HepG2 (cell line): ENCODE results near the gene CIROP. TPM values are rescaled to one million over a fixed set of nuclear protein-coding genes. Genes with fewer than 3 reads are reported as not detected.

ENCODE experiments used
- KDM3A ChIP-seq: IDR thresholded peaks from 2 replicates; pipeline ENCODE4 v1.6.1; 2018; ENCODE audit warnings: low read depth, missing compliant biosample characterization
- MXD4 ChIP-seq: IDR thresholded peaks from 2 replicates; pipeline ENCODE4 v1.6.1; 2016; ENCODE audit warnings: mild to moderate bottlenecking, missing biosample characterization, missing genetic modification reagents
- NCOA1 ChIP-seq: sonication (generic); formaldehyde crosslinking; IDR thresholded peaks from 2 replicates; pipeline ENCODE4 v1.9.0; 2021; ENCODE audit warnings: missing genetic modification reagents
- NR3C1 ChIP-seq: sonication (generic); formaldehyde crosslinking; IDR thresholded peaks from 2 replicates; pipeline ENCODE4 v1.4.0; 2020; ENCODE audit warnings: missing genetic modification reagents
- PAX8 ChIP-seq: sonication (generic); formaldehyde crosslinking; IDR thresholded peaks from 2 replicates; pipeline ENCODE4 v1.8.0; 2022; ENCODE audit warnings: mild to moderate bottlenecking, missing genetic modification reagents, borderline replicate concordance
- PRDM15 ChIP-seq: sonication (generic); formaldehyde crosslinking; IDR thresholded peaks from 2 replicates; pipeline ENCODE4 v1.4.0; 2020; ENCODE audit warnings: missing genetic modification reagents
- RFXAP ChIP-seq: sonication (generic); formaldehyde crosslinking; IDR thresholded peaks from 2 replicates; pipeline ENCODE4 v1.4.0; 2020; ENCODE audit warnings: missing genetic modification reagents, borderline replicate concordance
- SPEN ChIP-seq: sonication (generic); formaldehyde crosslinking; IDR thresholded peaks from 2 replicates; pipeline ENCODE4 v1.5.1; 2020; ENCODE audit warnings: low read depth, mild to moderate bottlenecking, missing genetic modification reagents
- XRCC5 ChIP-seq: fragments of 200-400 bp; formaldehyde crosslinking; optimal IDR thresholded peaks from 2 replicates; pipeline ENCODE3; 2017; ENCODE audit warnings: mild to moderate bottlenecking, low read length
- ZBED4 ChIP-seq: sonication (generic); formaldehyde crosslinking; IDR thresholded peaks from 2 replicates; pipeline ENCODE4 v1.4.0; 2020; ENCODE audit warnings: missing genetic modification reagents, borderline replicate concordance
- ZNF138 ChIP-seq: sonication (generic); formaldehyde crosslinking; IDR thresholded peaks from 2 replicates; pipeline ENCODE4 v1.5.0; 2020; ENCODE audit warnings: mild to moderate bottlenecking, low read depth, missing genetic modification reagents
- ZNF263 ChIP-seq: sonication (generic); formaldehyde crosslinking; IDR thresholded peaks from 2 replicates; pipeline ENCODE4 v1.4.0; 2020; ENCODE audit warnings: missing genetic modification reagents
- ZNF432 ChIP-seq: sonication (generic); formaldehyde crosslinking; IDR thresholded peaks from 2 replicates; pipeline ENCODE4 v1.5.0; 2020; ENCODE audit warnings: missing genetic modification reagents, mild to moderate bottlenecking, borderline replicate concordance
- ZNF607 ChIP-seq: sonication (generic); formaldehyde crosslinking; IDR thresholded peaks from 2 replicates; pipeline ENCODE4 v1.5.1; 2020; ENCODE audit warnings: missing genetic modification reagents, mild to moderate bottlenecking, borderline replicate concordance
- polyA plus RNA-seq, 8 experiments: library from polyadenylated mRNA; depleted of rRNA in 3 of 8; stranded (reverse) in 7 of 8; unstranded in 1 of 8; fragments of >200 nt; fragmentation: Illumina TruSeq in 4 of 8; extraction: Trizol in 4 of 8; gene quantifications; 2 replicates each; pipeline versions ENCODE4 v1.2.1 to v1.2.3, GENCODE V29; 2011 to 2016; ENCODE audit warnings: low read depth in 4 of 8, missing spikeins in 1 of 8, mixed read lengths in 1 of 8; ENCODE audit not compliant: insufficient read depth in 1 of 8
- total RNA-seq, 5 experiments: library from RNA; depleted of rRNA; stranded (reverse); fragments of >200 nt; fragmentation: Illumina TruSeq; extraction: Trizol; gene quantifications; 2 replicates each; pipeline ENCODE4 v1.2.3, GENCODE V29; 2016; ENCODE audit warnings: low read depth in 1 of 5

Gene CIROP
- total and polyA plus RNA-seq, 2 of the 13 experiments (the other 11 are each of a cell fraction or from before 2014, with no cell fraction given): 0.07 TPM; not detected in 1

GRCh38 chr14:23057757-23058653, 46.8 kb downstream of the CIROP start (continued):
- TF ChIP-seq NR3C1 (CRISPR knock-in tag) (no peak), ZNF607 (peak; percentile 93; the same call in 1 of the 2 replicates), PRDM15 (CRISPR knock-in tag) (peak; percentile 73; the same call in 1 of the 2 replicates), ZNF432 (CRISPR knock-in tag) (no peak), SPEN (CRISPR knock-in tag) (peak; percentile 72), MXD4 (peak; percentile 75; the same call in 1 of the 2 replicates), ZNF138 (no peak; the same call in 1 of the 2 replicates), ZBED4 (CRISPR knock-in tag) (peak; percentile 91), KDM3A (CRISPR knock-in tag) (peak; percentile 99), NCOA1 (peak; percentile 89; the same call in 1 of the 2 replicates), ZNF263 (peak; percentile 72), RFXAP (CRISPR knock-in tag) (peak; percentile 82; the same call in 1 of the 2 replicates), XRCC5 (peak; percentile 100), PAX8 (CRISPR knock-in tag) (peak; percentile 90)
